HG02938 (cell line): ENCODE results near the gene LRRTM4.
"Not testable (repeated sequence)": the region's sequence is repeated elsewhere in the genome, so short reads cannot be mapped to it uniquely, and the experiment has no call there.

Experiments used
- ATAC-seq: cut with Tn5 transposase; IDR thresholded peaks from one replicate; pipeline ENCODE4 v1.9.1; 2021; ENCODE audit warnings: mild to moderate bottlenecking, moderate library complexity; ENCODE audit not compliant: unreplicated experiment

The LRRTM4 gene

DNA sequence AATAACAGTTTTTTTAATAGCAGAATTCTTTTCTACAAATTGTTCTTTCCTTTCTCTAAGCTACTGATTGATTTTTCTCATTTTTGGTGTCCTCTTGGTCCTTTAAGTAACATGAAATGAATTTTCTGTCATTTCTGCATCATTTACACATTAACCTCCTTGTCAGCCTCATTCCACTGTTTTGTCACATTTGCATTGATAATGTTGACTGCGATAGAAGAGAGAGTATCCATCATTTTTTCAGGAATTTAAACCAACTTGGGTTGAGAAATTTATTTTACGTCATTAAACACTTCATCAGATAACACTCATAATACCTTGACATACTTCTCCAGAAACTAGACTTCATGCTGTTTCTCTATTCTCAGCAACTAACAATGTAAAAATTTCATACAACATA lies 422.2 kb downstream of the LRRTM4 start:
- no peak for ATAC-seq

DNA sequence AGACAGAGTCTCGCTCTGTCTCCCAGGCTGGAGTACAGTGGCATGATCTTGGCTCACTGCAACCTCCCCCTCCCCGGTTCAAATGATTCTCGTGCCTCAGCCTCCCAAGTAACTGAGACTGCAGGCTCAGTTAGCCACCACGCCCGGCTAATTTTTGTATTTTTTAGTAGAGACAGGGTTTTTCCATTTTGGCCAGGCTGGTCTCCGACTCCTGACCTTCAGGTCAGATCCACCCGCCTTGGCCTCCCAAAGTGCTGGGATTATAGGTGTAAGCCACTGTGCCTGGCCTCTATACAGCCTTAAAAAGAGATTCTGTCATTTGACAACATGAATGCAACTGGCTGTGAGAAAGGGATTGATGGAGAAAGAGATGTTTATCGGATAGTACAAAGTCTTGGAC lies 426.7 kb downstream of the LRRTM4 start:
- ATAC-seq: not testable (repeated sequence)

DNA sequence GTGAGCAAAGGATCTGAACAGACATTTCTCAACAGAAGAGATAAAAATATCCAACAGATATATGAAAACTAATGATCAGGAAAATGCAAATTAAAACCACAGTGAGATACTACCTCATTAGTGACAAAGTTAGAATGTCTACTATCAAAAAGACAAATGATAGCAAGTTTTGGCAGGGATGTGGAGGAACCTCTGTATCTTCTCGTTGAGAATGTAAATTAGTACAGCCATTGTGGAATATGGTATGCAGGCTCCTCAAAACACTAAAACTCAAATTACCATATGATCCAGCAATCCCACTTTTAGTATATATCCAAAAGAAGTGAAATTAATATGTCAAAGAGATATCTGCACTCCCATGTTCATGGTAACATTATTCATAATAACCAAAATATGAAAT lies 427.1 kb downstream of the LRRTM4 start:
- ATAC-seq: no peak

DNA sequence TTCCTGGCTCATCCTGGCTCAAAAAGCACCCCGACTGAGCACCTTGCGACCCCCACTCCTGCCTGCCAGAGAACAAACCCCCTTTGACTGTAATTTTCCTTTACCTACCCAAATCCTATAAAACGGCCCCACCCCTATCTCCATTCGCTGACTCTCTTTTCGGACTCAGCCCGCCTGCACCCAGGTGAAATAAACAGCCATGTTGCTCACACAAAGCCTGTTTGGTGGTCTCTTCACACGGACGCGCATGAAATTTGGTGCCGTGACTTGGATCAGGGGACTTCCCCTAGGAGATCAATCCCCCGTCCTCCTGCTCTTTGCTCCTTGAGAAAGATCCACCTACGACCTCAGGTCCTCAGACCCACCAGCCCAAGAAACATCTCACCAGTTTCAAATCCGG lies 433.8 kb downstream of the LRRTM4 start:
- ATAC-seq: not testable (repeated sequence)

DNA sequence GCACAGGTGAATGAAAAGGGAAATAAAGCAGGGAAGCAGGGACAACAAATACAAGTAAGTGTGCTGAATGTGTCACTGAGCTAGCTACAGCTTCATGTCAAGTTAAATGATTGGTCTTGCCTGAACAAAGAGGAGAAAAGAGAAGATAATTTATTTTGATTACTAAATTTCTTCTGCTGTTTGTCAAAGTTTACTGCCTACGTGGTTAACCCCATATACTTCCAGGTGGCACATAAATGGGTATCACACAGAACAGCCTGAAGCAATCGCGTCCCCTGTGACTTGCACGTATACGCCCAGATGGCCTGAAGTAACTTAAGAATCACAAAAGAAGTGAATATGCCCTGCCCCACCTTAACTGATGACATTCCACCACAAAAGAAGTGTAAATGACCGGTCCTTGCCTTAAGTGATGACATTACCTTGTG lies 434.2 kb downstream of the LRRTM4 start:
- no peak for ATAC-seq

DNA sequence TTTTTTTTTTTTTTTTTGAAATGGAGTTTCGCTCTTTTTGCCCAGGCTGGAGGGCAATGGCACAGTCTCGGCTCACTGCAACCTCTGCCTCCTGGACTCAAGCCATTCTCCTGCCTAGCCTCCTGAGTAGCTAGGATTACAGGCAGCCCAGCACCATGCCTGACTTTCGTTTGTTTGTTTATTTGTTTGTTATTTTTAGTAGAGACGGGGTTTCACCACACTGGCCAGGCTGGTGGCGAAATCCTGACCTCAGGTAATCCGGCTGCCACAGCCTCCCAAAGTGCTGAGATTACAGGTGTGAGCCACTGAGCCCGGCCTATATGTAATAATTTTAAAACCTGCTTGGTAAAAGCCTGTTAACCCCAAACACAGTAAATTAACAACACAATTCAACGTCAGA lies 435.7 kb downstream of the LRRTM4 start:
- ATAC-seq: no peak

DNA sequence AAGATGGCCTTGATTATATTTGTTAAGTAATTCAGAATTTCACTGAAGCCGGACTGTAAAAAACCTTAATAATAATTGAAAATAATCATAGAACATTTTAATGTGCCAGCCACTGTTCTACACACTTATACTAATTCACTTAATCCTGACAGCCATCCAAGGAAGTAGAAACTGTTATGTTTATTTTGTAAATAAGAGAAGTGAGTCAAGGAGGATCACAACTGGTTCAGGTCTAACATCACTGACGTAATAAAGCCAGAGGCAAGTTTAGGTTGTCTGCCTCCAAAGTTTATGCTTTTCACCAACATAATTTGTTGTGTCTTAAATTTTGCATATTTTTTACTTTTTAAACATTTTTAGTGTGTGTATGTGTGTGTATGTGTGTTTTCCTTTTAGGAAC lies 436.1 kb downstream of the LRRTM4 start:
- no peak for ATAC-seq

DNA sequence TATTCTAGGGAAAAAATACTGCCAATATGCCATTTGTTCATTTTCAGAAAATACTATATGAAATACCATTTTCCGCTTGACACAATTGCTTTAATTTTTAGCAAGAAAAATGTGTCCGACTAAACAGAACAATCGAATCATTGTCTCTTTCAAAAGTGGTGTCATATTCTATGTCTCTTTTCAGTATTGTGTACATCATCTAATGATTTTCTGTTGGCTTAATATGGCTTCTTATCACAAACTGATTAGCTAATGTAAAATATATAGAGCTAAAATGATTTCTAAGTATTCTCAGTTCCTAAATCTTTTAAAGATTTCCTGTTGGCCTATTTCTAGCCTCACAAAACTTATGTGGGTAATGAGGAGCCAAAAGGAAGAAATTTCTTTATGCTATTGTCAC lies 436.6 kb downstream of the LRRTM4 start:
- ATAC-seq: no peak

DNA sequence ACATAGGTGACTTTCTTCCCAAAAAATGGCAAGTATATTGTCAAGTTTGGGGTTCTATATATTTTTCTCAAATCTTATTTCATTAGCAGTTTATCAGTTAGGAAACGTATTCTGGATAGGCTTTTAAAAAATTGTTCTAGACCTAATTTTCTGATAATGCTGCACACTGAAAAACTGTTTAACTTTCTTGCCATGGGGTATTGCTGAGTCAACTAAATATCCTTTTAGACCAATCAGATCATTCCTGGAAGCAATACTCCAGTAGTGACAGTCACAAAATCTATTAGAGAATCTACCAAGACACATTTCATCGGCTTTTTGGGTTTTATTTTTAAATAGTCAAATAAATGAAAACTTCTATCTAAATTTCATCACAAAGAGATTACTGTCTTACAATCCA lies 440.6 kb downstream of the LRRTM4 start:
- ATAC-seq: no peak

DNA sequence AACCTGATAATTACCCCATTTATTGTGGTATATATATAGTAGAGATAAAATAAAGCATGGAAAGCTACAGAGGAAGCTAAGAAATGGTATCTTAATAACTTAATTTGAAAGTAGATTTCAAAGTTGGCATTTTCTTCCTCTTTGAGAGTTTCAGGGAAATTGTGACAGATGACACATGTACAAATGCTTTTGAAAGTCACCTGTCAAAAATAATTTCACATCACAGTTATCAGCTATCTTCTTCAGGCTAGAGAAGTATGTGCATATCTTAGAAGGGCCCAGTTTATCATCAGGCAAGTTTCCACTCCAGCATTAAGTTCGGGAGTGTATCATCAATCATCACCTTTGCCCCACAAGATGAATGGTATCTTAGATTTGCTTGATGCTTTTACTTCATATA lies 457.9 kb downstream of the LRRTM4 start:
- no peak for ATAC-seq

DNA sequence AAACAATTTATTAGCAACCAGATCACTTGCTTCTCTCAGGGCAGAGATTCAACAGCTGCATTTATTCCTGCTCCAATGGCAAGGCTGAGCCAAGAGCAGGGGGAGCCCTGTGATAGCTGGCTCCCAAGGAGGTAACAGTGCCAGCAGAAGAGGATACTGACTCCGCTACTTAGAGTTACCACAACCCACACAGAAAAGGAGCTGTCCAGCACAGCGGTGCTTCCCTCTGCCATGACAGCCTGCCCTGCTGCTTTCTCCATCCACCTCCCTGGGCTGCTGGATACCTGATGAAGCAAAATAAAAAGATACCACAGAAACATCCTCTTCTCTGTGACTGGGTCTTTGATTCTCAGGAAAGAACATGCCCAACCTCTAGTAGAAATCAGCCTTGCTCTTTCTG lies 467.2 kb downstream of the LRRTM4 start:
- ATAC-seq: no peak

DNA sequence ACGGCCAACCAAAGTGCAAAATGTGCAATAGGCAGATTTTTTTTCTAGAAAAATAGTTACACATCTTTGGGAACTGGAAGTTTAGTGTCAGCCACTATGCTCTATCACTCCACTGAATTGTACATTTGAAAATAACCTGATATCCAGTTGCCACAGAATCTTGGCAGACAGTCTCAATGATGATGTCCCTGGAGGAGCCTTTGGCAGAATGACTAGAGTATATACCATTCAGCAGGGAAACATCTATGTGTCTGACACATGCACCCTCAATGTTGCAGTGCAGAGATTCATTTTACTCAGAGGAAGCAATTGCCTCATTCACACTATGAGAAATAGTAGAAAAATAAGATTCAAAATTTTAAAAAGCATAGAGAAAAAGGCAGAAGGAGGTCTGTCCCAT lies 475.8 kb downstream of the LRRTM4 start:
- ATAC-seq: no peak

DNA sequence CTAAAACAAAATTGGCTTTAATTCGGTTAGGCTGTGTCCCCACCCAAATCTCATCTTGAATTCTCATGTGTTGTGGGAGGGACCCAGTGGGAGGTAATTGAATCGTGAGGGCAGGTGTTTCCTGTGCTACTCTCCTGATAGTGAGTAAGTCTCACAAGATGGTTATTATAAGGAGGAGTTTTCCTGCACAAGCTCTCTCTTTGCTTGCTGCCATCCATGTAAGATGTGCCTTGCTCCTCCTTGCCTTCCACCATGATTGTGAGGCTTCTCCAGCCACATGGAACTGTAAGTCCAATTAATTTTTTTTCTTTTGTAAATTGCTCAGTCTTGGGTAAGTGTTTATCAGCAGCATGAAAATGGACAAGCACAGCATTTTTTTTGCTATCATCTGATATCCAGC lies 476.7 kb downstream of the LRRTM4 start:
- ATAC-seq: not testable (repeated sequence)

DNA sequence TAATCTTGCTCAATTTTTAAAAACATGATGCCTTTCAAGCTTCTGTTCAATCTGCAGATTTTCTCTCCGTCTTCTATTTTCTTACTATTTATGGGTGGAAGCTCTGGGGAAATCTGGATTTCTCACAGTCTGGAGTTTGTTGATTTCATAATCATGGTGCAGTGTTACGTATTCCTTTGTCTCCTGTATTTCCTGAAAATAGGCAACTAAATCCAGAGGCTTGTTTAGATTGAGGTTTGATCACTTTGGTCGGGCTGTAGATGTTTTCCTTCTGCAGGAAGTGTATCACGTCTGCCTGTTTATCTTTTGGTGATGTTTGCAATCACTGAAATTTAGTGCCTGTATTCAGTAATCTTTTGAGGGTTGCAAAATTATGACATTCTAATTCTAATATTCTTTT lies 487.7 kb downstream of the LRRTM4 start:
- no peak for ATAC-seq

DNA sequence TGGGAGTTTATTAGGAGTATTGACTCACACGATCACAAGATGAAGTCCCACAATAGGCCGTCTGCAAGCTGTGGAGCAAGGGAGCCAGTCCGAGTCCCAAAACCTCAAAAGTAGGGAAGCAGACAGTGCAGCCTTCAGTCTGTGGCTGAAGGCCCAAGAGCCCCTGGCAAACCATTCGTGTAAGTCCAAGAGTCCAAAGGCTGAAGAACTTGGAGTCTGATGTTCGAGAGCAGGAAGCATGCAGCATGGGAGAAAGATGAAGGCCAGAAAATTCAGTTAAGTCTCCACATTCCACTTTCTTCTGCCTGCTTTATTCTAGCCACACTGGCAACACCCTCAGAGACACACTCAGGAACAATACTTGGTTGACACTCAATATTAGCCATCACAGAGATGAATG lies 492.9 kb downstream of the LRRTM4 start:
- ATAC-seq: not testable (repeated sequence)

DNA sequence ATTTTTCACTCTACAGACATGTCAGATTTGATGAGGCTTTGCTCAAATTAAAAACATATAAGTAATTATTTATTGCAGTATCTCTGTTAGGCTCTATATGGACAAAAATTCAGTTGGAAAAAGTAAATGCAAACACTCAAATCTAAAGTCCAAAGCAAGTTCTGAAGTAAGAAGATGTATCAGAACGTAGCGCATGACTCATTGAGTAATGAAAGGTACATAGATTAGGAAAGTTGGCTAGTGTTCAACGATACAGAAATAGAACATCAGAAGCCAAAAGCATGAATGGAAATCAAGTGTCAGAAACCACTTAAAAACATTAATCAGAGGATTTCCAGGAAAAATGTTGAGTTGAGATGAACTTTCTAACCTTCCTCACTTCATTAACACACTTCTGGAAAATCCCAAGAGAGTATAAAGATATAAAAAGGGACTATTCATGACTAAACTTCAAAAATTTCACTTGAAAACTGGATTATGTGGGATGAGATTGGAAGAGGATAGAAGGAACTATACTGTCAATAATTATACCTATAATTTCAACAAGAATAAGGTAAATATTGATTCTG lies 494.1 kb downstream of the LRRTM4 start:
- ATAC-seq: no peak

DNA sequence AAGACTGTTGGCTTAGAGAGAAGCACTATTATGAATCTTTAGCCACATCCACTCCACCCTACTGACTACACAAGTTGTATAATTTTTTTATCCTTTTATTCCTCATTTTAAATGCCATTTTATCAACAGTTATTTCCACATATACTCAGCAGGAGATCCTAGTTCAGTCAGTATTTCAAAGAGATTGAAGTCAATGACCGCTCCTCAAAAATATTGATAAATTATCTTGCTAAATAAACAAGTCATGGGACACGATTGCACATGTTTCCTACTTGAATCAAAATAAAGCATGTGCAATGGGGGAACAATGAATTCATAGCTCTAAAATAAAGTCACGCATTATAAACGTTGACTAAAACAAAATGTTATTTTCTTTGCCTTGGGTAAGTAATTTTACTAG lies 496.5 kb downstream of the LRRTM4 start:
- no peak for ATAC-seq

DNA sequence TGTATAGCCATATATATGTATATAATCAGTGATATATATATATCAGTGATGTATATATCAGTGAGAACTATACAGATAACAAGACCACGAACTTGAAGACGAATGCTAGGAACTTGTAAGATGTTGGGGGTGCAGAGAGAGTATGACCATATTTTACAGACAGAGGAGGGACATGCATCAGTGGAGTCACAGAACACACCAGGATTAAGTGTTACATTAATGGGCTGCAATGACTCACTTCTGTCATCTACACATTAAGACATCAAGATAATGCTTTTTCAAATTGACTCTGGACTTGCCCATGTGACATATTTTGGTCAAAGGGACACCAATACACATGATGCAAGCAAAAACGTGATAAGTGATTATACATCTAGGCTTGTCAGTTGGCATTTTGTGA lies 501.0 kb downstream of the LRRTM4 start:
- ATAC-seq: no peak

DNA sequence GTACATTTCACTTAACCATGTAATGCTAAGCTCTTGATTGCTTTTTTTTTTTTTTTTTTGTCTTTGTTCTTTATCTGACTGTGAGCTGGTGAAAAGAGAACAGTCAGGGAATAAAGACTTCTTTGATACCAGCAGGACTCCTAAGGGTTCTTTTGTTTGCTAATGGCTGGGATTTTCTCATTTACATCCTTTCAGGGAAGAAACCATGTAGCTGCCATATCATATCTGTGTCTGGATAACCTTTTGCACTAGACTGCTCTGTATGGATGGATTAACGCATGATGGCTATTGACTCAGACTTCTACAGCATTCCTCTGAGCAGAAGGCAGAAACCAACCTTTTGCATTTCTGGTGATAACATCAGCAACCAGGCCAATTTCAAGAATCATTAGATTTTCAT lies 504.0 kb downstream of the LRRTM4 start:
- ATAC-seq: no peak

DNA sequence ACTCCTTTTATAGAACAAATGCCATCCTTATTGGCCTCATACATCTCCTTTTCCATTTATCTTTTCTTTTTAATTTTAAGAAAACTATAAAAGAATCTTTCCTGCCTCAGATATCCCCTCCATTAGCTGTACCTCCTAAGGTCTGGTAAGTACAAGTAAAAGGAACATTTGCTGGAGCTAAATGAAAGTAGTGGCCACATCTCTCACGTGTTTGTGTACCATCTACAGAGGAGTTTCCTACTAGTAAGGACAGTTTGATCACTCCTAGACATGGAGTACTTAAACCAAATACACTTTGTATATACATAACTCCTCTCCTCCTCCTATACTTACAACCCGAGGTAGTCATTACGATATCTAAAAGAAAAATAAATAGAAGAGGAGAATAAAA lies 504.8 kb downstream of the LRRTM4 start:
- no peak for ATAC-seq

DNA sequence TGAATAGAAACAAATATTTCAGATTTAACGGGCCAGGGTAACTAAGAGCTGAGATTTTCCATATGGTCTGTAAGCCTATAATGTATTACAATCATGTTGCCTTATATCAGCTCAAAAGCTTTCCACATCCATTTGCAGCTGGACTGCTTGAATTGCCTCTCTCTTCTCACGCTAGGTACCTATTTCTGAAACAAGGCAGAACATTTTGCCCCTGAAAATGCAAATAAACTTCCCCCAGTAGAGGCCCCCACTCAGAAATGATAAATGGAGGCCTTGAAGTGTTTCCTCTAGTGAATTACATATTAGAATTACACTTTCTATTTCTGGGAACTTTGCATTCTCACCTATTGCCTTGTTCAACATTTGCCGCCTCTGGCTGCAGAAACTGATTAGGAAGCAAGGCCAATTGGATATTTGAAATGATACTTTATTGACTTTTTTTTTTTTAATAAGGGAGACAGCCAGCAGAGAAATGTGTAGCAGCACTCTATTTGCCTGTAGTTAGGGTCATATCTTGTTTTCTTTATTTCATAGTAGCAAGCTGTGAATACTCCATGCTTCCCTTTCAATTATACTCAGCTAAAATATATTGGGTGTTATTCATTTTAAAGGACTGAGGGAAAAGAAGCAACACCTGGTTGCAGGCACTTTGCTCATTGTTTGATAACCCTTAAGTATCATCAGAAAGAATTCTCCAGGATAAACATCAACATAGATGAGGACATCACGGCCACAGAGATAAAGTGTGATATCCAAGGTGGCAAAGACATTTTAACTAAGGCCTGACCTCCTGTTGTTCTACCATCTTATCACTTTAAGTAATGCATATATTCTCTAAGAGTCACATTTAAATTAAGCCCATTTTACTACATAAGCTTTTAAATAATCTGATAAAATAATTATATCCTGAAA lies 505.5 kb downstream of the LRRTM4 start:
- no peak for ATAC-seq

DNA sequence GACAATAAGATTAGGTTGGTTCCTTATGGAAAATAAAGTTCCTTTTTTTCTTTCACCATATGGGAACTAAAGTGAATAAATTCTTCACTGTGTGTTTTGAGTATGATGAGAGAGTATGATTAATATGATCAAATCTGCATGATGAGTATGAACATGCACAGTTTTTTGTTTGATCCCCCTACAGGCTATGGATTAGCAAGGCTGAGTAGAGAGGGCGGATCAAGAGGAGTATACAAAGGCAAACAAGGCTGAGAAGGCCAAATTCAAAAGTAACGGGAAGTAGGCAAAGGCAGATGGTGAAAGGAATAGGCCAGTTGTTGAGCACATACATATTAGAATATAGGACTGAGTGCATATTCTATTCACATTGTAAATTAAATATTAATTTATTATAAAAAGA lies 508.2 kb downstream of the LRRTM4 start:
- no peak for ATAC-seq

DNA sequence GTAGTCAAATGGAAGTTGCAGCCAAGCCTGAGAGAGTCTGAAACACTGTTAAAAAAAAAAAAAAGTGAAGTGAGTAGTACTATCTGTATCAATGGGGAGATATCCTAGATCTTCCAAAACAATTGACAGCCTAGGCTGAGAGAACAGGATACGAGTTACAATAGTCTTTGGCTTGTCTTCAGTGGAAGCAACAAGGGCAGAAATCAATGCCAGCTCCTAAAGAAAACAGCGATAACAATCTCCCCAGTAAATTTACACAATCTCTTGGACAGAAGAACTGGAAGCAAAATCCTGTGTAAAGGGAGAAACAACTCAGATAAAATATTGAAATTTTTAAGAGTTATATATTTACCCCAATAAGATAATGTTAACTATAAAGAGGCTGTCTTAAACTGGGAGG lies 508.7 kb downstream of the LRRTM4 start:
- ATAC-seq: no peak
